GM18858 (cell line): Measurements from ENCODE around the gene APH1A.
"Not testable (repeated sequence)": the region's sequence is repeated elsewhere in the genome, so short reads cannot be mapped to it uniquely, and the experiment has no call there.

ENCODE experiments used
- ATAC-seq: cut with Tn5 transposase; IDR thresholded peaks from one replicate; pipeline ENCODE4 v1.9.1; 2021; ENCODE audit not compliant: unreplicated experiment

The APH1A gene

DNA sequence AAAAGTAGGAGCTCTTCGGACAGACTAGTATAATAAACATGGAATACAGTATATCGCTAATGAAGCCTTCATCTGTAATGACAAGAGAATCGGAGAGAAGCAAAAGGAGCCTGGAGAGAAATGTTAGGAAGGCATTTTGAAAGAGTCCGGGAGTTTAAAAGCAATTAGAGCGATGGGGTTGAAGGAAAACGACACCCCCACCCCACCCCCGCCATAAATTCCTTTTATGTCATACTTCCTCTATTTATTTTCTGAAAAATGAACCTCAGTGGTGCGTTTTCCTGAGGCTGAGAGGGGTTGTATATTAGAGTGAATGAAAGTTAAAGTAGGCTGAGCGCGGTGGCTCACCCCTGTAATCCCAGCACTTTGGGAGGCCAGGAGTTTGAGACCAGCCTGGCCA is 635 bp upstream of the APH1A start:
- ATAC-seq = no peak

DNA sequence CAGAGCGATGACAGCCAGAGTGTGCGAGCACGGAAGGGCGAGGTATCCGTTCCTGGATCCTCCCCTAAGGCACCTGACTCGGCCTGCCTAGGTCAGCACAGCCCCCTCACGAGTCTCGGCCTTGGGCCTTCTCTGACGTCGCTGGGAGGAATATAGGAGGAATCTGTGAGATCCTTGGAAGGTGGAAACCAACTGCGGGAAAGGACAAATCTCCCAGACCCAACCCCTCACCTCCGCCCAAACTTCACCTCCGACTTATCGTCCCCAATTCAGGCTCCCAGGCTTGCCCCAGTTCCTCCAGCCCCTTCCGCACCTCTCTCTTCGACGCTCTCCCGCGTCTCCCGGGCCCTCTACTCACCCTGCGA is 494 bp downstream of the APH1A start:
- ATAC-seq = no peak

- ATAC-seq = no peak
These were observed 920 bp downstream of the APH1A start for GRCh38 chr1:150267896-150268295.

DNA sequence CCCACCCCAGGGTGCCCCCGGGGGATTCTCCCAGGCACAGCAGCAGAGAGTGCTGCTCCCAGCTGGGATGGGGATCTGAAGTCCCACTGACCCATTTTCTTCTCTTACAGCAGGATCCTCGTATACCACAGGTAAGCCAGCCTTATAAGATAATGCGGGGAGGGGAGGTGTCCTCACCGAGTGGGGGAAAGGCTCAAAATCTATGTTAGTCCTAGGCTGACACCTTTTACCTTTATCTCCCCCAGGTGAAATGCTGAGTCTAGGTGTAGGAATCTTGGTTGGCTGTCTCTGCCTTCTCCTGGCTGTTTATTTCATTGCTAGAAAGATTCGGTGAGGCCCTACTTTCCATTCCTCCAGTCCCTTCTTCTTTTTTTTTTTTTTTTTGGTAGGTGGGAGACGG is 5.3 kb downstream of the APH1A start:
- no peak for ATAC-seq

DNA sequence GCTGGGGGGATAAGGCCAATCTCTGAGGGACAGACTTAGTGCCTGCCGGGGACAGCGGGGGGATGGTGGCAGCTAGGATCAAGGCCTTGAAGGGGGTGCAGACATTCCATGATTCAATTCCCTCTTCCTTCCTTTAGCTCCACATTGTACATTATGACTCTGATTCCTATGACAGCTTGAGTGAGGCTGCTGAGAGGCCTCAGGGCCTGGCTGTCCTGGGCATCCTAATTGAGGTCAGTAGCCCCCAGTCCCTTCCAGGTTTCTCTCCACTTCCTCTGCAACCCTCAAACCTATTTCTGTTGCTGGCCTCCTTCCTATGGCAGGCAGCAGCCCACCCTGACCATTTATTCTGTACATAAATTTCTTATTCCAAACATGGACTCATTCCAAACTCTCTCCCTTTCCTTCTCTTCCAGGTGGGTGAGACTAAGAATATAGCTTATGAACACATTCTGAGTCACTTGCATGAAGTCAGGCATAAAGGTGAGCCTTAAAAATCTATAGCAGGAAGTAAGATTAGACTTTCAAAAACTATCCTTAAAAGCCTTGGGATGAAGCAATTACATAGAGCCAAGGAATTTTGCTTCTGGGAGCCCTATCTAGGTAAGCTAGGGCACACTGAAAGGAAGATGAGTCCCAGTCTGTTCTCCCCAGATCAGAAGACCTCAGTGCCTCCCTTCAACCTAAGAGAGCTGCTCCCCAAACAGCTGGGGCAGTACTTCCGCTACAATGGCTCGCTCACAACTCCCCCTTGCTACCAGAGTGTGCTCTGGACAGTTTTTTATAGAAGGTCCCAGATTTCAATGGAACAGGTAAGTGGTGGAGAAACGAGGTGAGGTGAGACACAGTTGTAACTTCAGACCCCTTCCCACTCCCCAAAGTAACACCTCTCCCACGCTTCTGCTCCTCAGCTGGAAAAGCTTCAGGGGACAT is 6.2 kb downstream of the APH1A start:
- no peak for ATAC-seq

DNA sequence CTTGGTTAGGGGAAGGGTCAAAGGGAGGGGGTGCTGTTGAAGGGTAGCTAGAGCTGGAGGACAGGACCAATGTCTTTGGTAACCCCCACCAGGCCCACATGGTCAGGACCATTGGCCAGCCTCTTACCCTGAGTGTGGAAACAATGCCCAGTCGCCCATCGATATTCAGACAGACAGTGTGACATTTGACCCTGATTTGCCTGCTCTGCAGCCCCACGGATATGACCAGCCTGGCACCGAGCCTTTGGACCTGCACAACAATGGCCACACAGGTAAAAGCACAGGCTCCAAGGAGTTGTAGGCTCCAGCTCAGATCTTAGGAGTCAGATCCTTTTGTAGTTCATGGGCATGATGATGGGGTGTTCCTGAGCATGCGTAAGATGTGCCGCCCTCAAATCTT is 7.4 kb downstream of the APH1A start:
- ATAC-seq = no peak

- ATAC-seq = no peak
These were observed 8.8 kb downstream of the APH1A start for GRCh38 chr1:150259758-150260669.

GRCh38 chr1:150259217-150259616 is 9.6 kb downstream of the APH1A start:
- no peak for ATAC-seq

DNA sequence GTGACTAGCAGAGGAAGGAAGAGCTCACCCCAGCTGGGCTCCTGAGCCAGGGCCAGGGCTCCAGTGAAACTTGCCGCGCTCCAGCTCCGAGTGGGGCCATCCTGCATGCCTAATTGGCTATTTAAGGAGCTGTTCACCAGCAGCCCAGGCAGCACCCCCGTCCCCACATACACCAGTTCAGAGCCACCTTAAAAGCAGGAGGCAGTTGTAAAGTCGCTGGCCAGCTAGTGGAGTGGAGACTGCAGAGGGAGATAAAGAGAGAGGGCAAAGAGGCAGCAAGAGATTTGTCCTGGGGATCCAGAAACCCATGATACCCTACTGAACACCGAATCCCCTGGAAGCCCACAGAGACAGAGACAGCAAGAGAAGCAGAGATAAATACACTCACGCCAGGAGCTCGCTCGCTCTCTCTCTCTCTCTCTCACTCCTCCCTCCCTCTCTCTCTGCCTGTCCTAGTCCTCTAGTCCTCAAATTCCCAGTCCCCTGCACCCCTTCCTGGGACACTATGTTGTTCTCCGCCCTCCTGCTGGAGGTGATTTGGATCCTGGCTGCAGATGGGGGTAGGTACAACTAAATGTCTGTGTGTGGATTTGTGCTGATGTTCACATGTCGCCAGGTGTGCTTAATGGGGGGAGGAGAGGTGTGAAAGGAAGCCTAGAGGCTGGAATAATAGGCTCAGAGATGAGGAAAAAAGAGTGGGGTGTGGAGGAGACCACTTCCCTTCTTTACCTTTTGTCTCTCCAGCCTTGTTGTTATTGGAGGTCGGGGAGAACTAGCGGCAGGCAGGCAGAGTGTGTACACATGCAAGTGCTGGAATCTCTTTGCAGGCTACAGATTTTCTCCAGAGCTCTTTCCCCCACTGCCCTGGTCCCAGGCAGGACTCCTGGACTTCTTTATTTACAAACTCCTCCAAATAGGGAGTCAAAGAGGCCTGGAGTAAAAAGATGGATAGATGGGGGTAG is 10.9 kb downstream of the APH1A start, which contains the start of gene CA14:
CA14 (plus strand) TSS at position 151 of the 962 bp plus-strand sequence; CDS start at position 506, 355 bp downstream.
- no peak for ATAC-seq

DNA sequence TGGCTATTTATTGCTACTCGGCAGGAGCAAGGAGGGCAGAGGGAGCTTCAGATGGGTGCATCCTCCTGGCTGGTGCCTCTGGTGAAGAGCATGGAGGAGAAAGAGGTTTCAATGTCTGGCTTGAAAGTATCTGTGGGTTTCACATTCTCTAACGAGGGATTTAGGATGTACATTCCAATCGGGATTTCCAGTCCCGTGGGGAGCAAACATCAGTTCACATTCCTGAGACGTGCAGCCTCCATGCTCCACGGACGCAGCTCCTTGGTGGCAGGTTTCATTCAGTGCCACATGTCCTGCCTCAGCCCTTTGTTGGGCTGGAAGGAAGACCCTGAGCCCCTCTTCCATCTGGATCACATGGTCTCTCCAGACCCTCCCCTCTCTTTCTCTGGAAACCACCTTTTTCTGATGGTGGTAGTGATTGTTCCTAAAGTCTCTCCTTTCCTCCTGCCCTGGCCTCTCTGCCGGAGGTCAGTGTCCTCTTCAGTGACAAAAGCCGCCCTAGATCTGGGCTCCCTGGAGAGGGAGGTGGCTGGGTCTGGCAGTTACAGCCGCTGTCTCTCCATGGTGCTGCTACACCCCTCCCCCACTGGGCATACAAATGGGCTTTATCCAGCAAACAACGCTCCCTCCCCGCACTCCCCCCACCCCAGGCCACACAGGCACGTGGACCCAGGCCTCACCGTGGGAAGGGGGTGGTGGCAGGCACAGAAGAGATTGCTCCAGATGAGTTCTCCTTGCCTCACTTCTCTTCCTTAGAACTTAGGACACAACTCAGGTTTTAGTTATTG is 12.1 kb downstream of the APH1A start:
- ATAC-seq = no peak

- no peak for ATAC-seq
These were observed 12.6 kb downstream of the APH1A start for GRCh38 chr1:150256198-150256553.

GRCh38 chr1:150249936-150250335 is 18.9 kb downstream of the APH1A start:
- no peak for ATAC-seq

GRCh38 chr1:150243003-150243402 is 25.8 kb downstream of the APH1A start:
- no peak for ATAC-seq

DNA sequence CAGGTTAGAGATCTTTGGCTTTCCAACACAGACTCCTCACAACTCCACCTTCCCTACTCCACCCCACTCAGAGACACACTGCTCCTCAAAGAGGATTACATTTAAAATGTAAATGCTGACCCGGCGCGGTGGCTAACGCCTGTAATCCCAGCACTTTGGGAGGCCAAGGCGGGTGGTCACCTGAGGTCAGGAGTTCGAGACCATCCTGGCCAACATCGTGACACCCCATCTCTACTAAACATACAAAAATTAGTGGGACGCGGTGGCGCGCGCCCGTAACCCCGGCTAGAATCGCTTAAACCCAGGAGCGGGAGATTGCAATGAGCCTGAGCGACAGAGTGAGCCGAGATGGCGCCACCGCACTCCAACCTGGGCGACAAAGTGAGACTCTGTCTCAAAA is 31.1 kb downstream of the APH1A start:
- ATAC-seq = no peak

DNA sequence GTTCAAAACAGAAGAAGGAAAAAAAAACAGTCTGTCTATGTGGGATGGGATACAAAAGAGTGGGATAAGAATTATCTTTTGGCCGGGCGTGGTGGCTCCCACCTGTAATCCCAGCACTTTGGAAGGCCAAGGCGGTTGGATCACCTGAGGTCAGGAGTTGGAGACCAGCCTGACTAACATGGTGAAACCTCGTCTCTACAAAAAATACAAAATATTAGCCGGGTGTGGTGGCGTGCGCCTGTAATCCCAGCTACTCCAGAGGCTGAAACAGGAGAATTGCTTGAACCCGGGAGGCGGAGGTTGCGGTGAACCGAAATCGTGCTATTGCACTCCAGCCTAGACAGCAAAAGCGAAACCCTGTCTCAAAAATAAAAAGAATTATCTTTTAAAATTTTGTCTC is 31.6 kb downstream of the APH1A start:
- ATAC-seq = not testable (repeated sequence)

DNA sequence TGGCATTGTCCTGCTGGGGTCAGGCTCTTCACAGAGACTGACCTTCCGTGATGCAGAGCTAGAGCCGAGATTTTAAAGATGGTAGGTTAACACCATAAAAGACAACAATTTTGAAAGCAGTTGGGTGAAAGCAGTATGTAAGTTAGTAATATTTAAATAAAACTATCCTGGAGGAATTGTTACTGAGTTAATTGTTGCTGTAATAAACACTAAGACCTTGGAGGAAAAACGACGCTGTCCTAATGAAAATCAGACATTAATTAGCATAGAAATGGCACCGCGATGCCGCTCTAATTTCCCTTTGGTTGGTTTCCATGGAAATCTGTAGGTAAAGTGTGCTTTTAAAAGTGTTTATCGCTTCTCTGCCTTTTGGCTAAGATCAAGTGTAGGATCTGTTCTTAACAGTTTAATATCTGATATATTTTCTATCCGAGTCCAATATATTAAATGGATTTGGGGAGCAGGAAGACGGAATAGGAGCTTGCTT is 32.2 kb downstream of the APH1A start:
- no peak for ATAC-seq

GRCh38 chr1:150235852-150236613 is 32.8 kb downstream of the APH1A start, which contains the start of gene ANP32E:
TSS of gene ANP32E (minus strand) at chr1:150236112. CDS start at chr1:150235786, 326 bp downstream.
- peak; percentile 67 for ATAC-seq

GRCh38 chr1:150235294-150235851 is 33.4 kb downstream of the APH1A start:
- no peak for ATAC-seq
